ENCODE measurements around the gene CFAP299. TPM values are rescaled to one million over a fixed set of nuclear protein-coding genes. Genes with fewer than 3 reads are reported as not detected.

The CFAP299 gene
- total RNA-seq, 4 donors from 2014 or later = 0.84 to 2.5 (median 2.2) TPM; not detected in 1

GRCh38 chr4:80839281-80839680, 503.8 kb downstream of the CFAP299 start:
- H3K4me3 ChIP-seq = no peak overlapping the region
- no peaks in the 10 kb centered on the region for H3K36me3 ChIP-seq
- no peaks in the 10 kb centered on the region for H3K9me3 ChIP-seq
- intact Hi-C loops (cut with DNase I) = no loop called here
- no peaks in the 10 kb centered on the region for H3K27me3 ChIP-seq
- no peak for DNase-seq (ENCODE audit: extremely low spot score)
- 88% methylated on average over 1 of the region's 1 CpG for WGBS
- no peak overlapping the region for H3K27ac ChIP-seq (replicated peaks in 1 of 4)
- H3K4me1 ChIP-seq = no peaks in the 10 kb centered on the region
- no peak for TF ChIP-seq POLR2A (IDR thresholded peaks at IDR 0.05; ENCODE audit: low read depth)
- TF ChIP-seq EP300 (IDR thresholded peaks at IDR 0.05) = no peak
- TF ChIP-seq CTCF (IDR thresholded peaks at IDR 0.05) = no peak
- TF ChIP-seq POLR2AphosphoS5 (IDR thresholded peaks at IDR 0.05) = no peak

- Histone ChIP-seq H3K27ac (replicated peaks in 1 of 4) (no peak overlapping the region), H3K9me3 (no peaks in the 10 kb centered on the region), H3K4me3 (no peak overlapping the region), H3K27me3 (no peaks in the 10 kb centered on the region), H3K4me1 (no peaks in the 10 kb centered on the region), H3K36me3 (no peaks in the 10 kb centered on the region)
- TF ChIP-seq POLR2A (IDR thresholded peaks at IDR 0.05; ENCODE audit: low read depth) (no peak), POLR2AphosphoS5 (IDR thresholded peaks at IDR 0.05) (no peak), EP300 (IDR thresholded peaks at IDR 0.05) (no peak), CTCF (IDR thresholded peaks at IDR 0.05) (no peak)
- no peak for DNase-seq (ENCODE audit: extremely low spot score)
- intact Hi-C loops (cut with DNase I) = no loop called here
Observed at GRCh38 chr4:80839792-80840191, 504.3 kb downstream of the CFAP299 start.

- H3K9me3 ChIP-seq = no peaks in the 10 kb centered on the region
- no peak overlapping the region for H3K4me3 ChIP-seq
- no peaks in the 10 kb centered on the region for H3K27me3 ChIP-seq
- DNase-seq (ENCODE audit: extremely low spot score) = no peak
- H3K36me3 ChIP-seq = no peaks in the 10 kb centered on the region
- TF ChIP-seq EP300 (IDR thresholded peaks at IDR 0.05) (no peak), POLR2A (IDR thresholded peaks at IDR 0.05; ENCODE audit: low read depth) (no peak), POLR2AphosphoS5 (IDR thresholded peaks at IDR 0.05) (no peak), CTCF (IDR thresholded peaks at IDR 0.05) (no peak)
- intact Hi-C loops (cut with DNase I) = no loop called here
- H3K4me1 ChIP-seq = no peaks in the 10 kb centered on the region
- WGBS = 60% methylated on average over 1 of the region's 1 CpG
- no peak overlapping the region for H3K27ac ChIP-seq (replicated peaks in 1 of 4)
Observed at GRCh38 chr4:80840396-80840795, 504.9 kb downstream of the CFAP299 start.

- Histone ChIP-seq H3K27ac (replicated peaks in 1 of 4) (no peak overlapping the region), H3K4me3 (no peak overlapping the region), H3K4me1 (no peaks in the 10 kb centered on the region), H3K9me3 (no peaks in the 10 kb centered on the region), H3K27me3 (no peaks in the 10 kb centered on the region), H3K36me3 (no peaks in the 10 kb centered on the region)
- no peak for DNase-seq (ENCODE audit: extremely low spot score)
- WGBS = 79% methylated on average over 2 of the region's 2 CpGs
- intact Hi-C loops (cut with DNase I) = no loop called here
- no peak for TF ChIP-seq EP300 (IDR thresholded peaks at IDR 0.05)
Observed at GRCh38 chr4:80841587-80842281, 506.2 kb downstream of the CFAP299 start.

- Histone ChIP-seq H3K4me1 (no peaks in the 10 kb centered on the region), H3K27me3 (no peaks in the 10 kb centered on the region), H3K27ac (replicated peaks in 1 of 4) (no peak overlapping the region), H3K4me3 (no peak overlapping the region), H3K9me3 (no peaks in the 10 kb centered on the region), H3K36me3 (no peaks in the 10 kb centered on the region)
- intact Hi-C loops (cut with DNase I) = no loop called here
- TF ChIP-seq POLR2A (IDR thresholded peaks at IDR 0.05; ENCODE audit: low read depth) (no peak), CTCF (IDR thresholded peaks at IDR 0.05) (no peak), EP300 (IDR thresholded peaks at IDR 0.05) (no peak), POLR2AphosphoS5 (IDR thresholded peaks at IDR 0.05) (no peak)
- no peak for DNase-seq (ENCODE audit: extremely low spot score)
Observed at GRCh38 chr4:80846210-80846609, 510.7 kb downstream of the CFAP299 start.

All from esophagus muscularis mucosa (tissue), 4 donors.